Cardiac septum (tissue), 1 donor: Measurements from ENCODE around the gene UBN1. TPM values are rescaled to one million over a fixed set of nuclear protein-coding genes. Genes with fewer than 3 reads are reported as not detected.

Experiments
- DNase-seq: peaks from one replicate; pipeline ENCODE4 v3.0.0-alpha.2; 2020; ENCODE audit warnings: low spot score
- intact Hi-C: fragments of 100-400 bp; cut with DNase I; formaldehyde crosslinking; loops from one replicate; pipeline ENCODE4 v1.14.0; 2022
- total RNA-seq: library from RNA; stranded (reverse); fragmentation: NEBNext Ultra II Directional; extraction: Animal tissue kit (Norgen Biotek cat#: 25700); gene quantifications from one replicate; pipeline ENCODE4 v1.2.1, GENCODE V29; 2021
- donor health status: DM: no; HTN: no; CAD: no.

UBN1 gene
- total RNA-seq, 1 donor from 2014 or later = 23.6 TPM

DNA sequence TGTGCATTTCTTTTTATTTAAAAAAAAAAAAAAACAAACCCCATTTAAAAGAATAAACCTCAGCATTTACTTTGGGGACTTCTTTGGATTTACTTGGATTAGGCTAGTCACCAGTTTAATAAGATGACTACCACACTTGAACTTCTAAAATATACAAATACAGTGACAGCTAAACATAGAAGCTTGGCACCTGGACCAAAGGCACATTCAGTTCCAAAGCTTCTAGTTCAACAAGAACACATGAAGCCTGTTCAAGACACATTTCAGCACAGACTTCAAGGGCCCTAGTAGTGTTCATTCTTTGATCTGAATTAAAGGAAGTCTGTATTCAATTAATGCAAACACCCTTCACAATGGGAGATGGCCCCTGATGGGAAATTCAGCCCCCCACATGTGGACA lies 33.2 kb upstream of the UBN1 start:
- no peak for DNase-seq
- intact Hi-C loops = no loop called here

DNA sequence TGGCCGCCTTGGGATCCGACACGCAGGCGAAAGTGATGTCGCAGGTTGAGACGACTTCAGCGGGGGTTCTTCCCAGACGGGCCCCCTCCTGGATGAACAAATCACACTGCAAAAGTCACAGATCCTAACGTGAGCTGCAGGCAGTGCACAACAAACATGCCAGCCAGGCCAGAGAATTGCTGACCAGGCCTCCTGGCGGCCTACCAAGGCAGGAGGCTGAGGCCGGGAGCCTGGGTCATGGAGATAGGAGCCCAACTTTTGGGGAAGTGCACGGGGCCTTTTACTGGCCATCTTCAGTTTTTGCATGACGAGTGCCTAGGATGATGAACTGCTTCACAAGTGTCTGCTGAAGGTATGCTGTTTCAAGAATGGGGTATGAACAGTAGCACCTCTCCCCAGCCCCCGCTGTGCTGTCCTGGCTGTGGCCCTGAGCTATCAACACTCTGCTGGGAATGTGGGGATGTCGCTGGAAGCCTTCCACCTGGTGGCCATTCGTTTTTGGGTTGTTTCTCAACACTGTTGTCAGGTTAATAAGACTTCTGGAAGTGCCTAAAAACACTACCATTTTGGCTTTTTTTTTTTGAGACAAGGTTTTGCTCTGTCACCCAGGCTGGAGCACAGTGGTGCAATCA lies 32.6 kb upstream of the UBN1 start:
- no peak for DNase-seq
- intact Hi-C loops = no loop called here

DNA sequence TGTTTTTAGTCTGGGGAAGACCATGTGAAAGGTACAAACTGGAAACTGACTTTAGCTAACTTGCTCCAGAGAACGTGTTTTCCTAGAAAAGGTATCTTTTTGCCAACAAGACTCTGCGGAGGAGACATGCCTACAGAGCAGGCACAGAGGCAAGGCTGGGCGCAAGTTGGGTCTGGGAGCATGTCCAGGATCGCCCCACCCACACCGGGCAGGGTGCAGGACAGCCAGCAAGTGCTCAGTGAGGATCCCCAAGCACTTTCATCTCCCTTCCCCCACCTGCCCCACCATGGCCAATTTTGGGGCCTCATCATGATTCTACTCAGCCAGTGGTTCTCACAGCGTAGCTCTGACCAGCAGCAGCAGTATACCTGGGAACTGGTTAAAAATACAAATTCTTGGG lies 26.6 kb upstream of the UBN1 start:
- intact Hi-C loops = no loop called here
- DNase-seq = no peak

DNA sequence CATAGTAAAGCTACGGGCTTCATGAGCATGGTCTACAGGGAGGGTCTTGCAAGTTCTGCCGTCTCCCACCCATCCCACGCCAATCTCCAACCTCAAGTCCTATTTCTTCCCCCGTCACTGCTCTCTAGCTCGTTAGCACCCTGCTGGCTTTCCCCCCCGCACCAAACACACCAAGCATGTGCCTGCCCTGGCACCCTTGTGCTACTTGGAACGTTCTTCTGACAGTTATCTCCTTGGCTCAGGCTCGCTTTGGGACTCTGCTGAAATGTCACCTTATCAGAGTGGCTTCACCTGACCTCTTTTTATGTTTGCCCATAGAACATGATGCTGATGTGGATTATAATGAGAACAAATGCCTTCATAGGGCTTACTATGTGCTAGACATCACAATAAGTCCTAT lies 22.1 kb upstream of the UBN1 start:
- intact Hi-C loops = no loop called here
- DNase-seq = no peak

DNA sequence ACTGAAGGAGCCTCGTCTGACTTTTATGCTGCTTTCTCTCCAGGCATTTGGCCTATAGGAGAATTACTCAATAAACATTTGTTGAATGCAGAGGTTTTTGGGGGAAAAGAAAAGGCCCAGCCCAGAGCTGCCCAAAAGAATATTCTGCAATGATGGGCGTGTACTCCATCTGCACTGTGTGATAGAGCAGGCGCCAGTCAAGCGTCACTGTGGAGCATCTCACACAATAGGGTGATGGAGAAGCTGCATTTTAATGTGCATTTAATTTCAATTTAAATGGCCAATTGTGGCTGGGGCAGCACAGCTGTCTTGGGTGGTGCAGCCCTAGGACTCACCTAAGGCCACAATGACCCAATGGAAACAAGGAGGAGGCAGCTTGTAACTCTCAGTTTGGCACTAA lies 20.8 kb upstream of the UBN1 start:
- intact Hi-C loops = no loop called here
- no peak for DNase-seq

DNA sequence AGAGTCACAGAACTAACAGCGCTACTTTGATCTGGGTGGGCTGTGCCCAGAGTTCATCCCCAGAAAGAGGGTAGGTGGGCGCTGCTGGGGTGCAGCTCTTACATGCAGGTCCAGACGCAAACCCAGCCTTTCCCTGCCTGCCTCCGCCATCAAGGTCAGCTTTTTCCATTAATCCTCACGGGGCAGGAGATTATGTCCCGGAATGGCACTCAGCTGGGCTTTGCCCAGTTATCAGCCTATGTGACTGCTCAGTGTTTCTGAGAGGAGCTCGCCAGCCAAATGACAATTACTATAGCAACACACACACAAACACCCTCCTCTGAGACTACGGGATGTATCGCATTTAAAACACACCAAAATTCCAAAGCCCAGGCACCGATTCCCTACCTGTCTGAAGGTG lies 20.3 kb upstream of the UBN1 start:
- no peak for DNase-seq
- intact Hi-C loops = no loop called here

DNA sequence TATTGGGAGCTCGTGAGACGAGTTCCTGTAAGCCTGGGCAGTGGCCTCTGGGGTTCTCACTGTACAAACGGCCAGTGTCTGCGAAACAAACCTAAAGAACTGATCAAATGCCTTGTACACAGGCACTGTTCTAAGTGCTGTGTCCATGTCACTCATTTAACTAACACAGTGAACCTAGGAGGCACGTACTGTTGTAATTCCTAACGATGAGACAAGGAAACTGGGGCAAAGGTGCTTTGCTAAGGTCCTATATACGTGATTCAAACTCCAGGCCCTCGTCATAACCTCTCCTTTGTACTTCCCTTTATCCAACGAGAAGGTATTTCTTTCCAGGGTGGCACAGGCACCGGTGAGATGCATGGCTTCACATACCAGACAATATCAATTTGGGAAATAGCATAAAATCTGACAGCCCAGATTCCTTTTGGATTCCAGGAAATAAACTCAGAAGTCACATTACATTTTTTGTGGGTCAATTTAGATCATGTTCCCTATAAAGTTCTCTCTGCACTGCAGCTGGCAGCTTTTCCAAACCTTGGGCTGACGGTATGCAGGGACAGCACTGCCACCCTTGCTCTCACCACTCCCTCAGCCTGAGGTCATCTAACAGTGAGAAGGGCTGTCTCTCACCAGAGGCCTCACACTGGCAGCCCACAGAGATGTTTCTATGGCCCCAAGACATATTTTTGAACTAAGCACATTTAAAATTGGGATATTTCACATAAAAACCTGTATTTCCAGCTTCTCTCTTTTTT lies 18.5 kb upstream of the UBN1 start:
- intact Hi-C loops = no loop called here
- DNase-seq = no peak

DNA sequence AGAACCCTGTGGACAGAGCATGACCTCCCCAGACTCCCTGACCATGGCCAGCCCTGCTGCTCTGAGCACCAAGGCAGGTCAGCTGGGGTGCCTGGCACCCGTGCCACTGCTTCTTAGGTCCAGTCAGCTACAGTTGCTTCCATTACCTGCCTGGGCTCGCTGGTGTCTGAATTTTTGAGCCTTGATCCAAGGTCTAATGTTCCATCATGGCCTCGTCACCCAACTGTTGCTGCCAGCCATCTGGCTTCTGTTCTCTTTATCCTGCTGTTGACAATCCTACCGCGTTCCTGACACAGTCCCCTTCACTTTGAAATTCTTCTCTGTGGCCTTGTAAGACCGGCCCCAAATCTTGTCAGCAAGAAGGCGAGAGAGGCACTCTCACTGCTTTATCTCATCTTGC lies 16.9 kb upstream of the UBN1 start:
- no peak for DNase-seq
- intact Hi-C loops = no loop called here

DNA sequence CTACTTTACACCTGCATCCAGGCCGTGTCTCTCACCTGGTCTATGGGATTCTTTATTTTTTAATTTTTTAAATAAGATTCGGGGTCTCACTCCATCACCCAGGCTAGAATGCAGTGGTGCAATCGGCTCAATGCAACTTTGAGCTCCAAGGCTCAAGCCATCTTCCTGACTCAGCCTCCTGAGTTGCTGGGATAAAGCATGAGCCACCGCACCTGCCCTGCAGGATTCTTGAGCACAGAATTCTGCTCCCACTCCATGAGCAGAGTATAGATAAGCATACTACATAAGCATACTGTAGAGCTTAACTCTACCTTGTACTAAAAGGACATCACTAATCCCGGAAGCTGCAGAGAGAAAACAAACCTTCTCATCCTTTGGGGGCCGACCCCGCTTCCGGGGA lies 15.7 kb upstream of the UBN1 start:
- intact Hi-C loops = no loop called here
- DNase-seq = no peak

DNA sequence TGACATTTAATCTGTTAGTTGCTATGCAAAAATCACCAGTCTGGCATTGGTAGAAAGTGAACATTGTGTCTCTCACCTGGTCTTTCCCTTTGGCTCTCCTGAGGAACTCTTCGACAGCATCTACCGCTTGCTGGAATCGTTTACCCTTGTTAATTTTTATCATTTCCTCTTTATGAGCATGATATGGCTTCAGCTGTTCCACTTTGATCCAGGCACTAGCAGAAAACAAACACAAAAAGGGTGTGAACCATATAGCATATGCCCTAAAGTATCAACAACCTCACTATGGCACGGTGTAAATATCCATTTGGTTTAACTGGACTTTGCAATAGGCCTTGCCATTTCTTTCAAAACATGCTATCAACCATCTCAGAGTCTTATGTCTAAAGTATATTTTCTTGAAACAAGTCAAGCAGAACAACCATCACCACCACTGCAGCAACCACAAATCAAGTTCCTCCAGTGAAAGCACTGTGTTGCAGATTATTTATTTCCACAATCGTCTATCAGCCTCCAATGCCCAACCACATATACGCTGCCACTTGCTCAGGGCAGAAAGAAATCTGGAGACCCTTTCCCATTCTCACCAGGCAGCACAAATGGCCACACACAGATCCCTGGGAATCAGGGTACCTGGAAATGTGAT lies 14.5 kb upstream of the UBN1 start:
- intact Hi-C loops = no loop called here
- DNase-seq = no peak

DNA sequence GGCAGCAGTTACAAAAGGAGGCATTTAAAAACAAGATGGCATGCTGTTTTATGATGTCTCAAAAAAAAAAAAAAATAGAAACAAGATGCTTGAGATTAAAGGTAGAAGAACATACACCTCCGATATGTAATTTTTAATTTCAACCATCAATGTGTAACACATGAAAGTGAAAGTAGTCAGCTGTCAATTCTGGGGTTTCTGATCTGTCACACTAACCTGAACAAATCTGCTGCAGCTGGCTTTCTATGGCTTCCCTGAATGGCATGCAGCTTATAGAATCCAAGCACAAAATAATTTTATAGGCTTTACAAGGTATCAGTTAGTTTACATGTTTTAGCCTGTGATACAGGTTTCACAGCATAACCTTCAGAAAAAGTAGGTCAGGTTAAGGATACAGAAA lies 13.7 kb upstream of the UBN1 start:
- intact Hi-C loops = no loop called here
- DNase-seq = no peak

DNA sequence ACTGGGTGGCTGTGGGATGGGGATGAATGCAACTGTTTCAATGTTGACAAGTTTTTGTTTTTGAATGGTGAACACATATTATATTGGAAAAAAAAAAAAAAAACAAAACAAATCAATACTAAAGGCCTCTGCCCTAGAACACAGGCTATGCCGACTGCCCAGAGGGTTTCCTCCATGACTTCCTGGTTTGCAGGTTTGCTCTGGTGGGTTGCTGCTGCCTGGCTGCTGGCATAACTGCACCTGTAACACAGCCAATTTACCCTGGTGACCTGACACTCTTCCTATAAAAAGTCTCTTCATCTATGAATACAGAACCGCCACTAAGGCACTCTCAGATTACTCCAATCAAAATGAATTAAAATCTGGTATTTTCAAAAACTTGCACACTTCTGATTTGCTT lies 10.6 kb upstream of the UBN1 start:
- no peak for DNase-seq
- intact Hi-C loops = no loop called here

DNA sequence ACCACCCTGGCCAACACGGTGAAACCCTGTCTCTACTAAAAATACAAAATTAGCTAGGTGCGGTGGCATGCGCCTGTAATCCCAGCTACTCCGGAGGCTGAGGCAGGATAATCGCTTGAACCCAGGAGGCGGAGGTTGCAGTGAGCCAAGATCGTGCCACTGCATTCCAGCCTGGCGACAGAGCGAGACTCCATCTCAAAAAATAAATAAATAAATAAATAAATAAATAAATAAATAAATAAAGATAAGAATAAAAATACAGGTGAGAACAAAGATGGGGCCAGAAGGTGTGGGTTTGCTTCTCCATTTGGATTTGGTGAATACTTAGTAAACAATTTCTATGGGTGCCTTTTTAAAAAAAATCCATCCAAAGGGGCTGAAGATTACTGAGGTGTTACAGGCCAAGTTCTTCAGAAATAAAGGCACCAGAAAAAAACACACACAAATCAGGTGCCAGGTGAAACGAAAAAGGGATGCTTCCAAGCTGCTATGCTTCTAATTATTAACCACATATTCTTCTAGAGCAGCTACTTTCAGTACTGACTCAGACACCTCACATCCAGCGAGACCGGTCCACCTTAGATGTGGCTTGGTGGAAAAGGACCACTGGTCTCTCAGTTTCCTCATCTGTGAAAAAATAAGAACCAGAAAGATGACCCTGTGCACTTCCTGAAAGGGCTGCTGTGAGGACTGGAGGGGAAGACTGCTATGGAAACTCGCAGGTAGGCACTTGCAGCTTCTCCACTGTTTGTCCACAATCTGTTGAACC lies 9.4 kb upstream of the UBN1 start:
- DNase-seq = no peak
- intact Hi-C loops = no loop called here

DNA sequence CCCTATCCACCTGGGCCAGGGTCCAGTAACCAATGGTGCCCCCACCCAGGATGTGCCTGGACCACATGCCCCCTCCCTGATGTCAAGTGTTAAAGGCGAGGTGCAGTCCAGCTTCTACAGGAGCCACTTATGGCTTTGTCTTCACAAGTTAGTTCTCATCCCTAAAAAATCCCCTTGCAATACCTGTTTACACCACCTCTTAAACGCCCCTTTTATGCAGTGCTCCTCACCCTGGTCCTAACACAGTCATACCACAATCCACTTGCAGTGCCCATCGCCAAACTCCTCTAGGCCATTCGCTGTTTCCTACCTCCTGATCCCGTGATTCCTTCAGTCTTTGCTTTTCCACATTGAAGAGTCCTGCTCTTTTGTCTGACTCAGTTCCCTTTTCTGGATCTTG lies 7.3 kb upstream of the UBN1 start:
- intact Hi-C loops = loop anchor here (10.0 kb wide), 2 partner anchors 105 to 215 kb away; partner anchors contain the start of genes ANKS3, DNAAF8 and MGRN1
- DNase-seq = no peak

DNA sequence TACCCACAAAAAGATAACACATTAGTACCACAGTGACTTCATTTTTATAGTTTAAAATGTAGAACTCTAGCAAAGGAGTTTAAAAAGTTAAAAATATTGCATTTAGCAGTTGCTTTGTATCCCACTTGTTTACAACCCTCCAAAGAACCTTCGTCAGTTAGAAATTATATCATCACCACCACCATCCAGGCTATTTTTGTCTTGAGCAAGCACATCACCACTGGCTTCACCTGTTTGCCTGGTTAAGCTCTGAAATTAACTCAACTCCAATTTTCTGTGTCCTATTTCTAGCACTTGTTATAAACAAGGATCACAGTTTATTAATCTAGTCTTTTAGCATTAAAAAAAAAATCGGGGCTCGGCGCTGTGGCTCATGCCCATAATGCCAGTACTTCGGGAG lies 6.3 kb upstream of the UBN1 start:
- DNase-seq = no peak
- intact Hi-C loops = loop anchor here (10.0 kb wide), 2 partner anchors 106 to 216 kb away; partner anchors contain the start of genes ANKS3, DNAAF8 and MGRN1

DNA sequence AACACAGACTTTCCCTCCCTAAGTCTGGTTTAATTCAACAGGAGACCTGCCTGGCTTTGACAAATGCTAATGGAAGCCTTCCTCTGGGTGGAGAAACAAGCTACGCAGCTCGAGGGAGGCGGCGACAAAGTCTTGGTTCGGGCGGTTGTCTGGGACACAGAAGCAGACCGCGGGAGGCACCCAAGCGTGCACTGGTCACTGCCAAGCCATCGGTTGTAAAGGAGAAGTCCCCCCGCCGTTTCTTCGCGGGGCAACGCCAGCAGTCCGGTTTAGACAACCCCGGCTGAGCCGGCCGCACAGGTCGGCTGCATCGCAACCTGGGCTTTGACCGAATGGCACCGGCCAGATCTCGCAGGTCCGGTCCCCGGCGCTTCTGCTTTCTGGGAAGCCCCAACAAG lies 779 bp upstream of the UBN1 start:
- intact Hi-C loops = loop anchor here (2.0 to 10.0 kb wide), 5 partner anchors 78 to 226 kb away; partner anchors contain the start of genes ALG1, ANKS3, DNAAF8 and MGRN1
- peak; percentile 82 for DNase-seq

DNA sequence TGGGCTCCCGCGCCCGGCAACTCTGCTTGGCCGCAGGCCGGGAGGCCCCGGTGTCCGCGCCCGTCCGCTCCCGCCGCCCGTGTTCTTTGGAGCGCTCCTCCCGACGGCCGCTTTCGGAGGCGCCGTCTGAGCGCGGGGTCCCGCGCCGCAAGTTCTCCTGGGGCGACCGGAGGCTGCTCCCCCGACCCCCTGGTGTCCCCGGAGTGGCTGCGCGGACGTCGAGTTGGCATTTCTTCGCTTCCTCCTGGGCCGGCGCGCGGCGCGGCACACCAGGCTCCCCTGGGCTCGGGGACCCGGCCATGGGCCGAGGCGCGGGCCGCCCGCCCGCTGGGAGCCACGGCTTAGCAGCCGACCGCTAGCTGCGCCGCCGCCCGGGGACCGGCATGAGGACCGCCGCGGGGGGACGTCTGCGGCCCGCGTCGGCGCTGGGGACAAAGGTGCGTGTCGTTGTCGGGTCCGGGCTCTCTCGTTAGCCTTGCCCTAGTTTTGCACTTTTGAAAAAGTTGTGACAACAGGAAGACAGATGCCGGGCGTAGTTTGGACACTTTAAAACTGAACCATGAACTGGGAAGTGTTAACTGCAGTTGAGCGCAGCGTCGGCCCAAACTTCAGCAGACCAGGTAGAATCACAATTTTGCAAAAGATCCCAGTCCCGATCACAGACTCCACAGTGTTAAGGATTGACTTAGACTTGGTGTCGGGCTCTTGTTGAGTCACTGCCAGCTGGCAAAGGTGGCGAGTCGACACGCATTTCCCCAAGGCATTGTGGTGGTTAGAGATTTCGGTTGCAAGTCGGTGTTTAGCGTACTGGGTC lies 700 bp downstream of the UBN1 start:
- intact Hi-C loops = loop anchor here (1.0 to 10.0 kb wide), 6 partner anchors 46 to 224 kb away; partner anchors contain the start of genes ALG1, ANKS3, DNAAF8 and MGRN1
- DNase-seq = peak; percentile 80

DNA sequence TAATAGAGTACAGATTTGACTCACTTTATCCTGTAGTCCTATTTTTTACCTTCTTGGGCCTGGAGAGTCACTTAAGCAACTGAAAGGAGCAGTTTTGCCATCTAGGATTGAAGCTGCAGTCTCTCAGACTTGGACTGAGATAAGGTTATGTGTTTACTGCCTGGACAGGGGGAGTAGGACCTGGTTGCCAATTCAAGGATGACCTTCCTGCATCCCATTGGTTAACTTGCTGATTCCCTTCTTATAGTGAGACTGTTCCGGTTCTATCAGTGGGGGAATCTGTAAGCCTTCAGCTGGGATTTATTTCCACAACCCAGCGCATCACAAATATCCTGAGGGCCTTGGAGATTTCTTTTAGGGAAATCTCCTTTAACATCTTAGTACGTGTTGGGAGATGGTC lies 2.9 kb downstream of the UBN1 start:
- intact Hi-C loops = no loop called here
- no peak for DNase-seq

DNA sequence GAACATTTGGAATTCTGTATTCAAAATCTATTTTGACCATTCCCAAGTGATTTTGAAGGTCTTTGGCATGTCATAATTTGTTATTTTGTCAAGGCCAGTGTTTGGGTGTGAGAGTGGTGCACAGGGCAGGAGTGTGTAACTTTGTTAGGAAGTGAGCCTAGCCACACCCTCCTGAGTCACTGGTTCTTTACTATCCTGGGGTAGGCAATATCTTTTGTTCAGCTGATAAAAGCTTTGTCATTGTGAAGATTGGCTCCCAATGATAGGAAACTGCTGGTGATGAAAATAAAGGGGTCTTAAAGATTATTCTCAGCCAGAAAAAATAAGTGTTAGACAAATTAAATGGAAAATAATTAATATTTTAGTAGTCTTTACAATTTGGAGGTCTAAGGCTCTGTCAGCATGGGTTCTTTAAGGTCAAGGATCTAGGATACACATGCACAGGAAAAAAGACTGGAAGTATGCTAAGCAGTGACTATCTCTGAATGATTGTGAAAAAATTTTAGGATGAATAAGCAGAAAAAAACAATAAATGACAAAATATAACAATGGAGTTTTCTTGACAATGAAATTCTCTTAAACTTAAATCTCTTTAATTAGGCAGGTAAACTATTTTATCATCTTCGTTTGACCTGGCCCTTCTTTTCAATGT lies 5.1 kb downstream of the UBN1 start:
- DNase-seq = no peak
- intact Hi-C loops = no loop called here
